GM18520 (cell line): ENCODE data around the gene ABL1.

ENCODE experiments used
- ATAC-seq: cut with Tn5 transposase; IDR thresholded peaks from one replicate; pipeline ENCODE4 v1.9.1; 2021; ENCODE audit not compliant: unreplicated experiment

Gene ABL1

GRCh38 chr9:130870491-130871381, 35.7 kb downstream of the ABL1 start:
- no peak for ATAC-seq

DNA sequence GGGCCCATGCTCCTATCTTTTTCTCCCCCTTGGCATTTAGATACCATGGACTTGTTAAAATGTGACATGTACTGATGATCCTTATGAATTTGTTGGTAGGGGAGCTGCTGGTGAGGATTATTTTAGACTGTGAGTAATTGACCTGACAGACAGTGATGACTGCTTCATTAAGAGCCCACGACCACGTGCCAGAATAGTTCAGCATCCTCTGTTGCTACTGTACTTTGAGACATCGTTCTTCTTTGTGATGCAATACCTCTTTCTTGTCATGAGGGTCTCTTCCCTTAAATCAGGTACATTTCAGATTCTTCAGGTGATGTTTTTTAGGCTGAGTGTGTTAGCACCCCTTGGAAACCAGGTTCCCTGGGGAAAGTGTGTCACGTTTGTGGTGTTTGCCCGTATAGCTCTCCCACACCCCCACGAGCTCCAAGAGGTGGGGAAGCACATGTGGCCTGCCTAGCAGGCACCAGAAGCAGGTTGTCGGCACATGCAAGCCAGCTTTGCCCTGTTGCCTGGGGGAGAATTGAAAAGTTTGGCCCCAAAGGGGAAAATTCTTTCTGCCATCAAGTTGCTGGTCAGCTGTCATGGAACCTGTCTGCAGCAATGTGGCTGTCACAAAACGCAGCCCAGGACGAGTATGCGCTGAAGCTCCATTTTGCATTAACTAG, 36.5 kb downstream of the ABL1 start:
- no peak for ATAC-seq

DNA sequence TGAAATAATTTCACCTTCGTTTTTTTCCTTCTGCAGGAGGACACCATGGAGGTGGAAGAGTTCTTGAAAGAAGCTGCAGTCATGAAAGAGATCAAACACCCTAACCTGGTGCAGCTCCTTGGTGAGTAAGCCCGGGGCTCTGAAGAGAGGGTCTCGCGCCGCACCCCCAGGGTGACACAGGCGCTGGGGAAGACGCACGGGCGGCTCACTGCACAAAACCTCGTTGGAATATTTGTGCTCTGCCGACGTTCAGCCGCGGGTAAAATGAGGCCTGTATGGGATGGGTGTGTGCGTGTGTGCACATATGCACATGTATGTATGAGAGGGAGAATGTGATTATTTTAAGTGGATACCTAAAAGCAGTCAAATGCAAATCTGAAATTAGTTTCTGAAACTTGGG, 37.0 kb downstream of the ABL1 start:
- no peak for ATAC-seq

GRCh38 chr9:130872508-130872907, 37.5 kb downstream of the ABL1 start:
- no peak for ATAC-seq

GRCh38 chr9:130872912-130873503, 38.0 kb downstream of the ABL1 start:
- no peak for ATAC-seq

- no peak for ATAC-seq
Measured at GRCh38 chr9:130873966-130874365, 38.9 kb downstream of the ABL1 start.

- ATAC-seq: no peak
Measured at GRCh38 chr9:130874783-130875182, 39.7 kb downstream of the ABL1 start.

DNA sequence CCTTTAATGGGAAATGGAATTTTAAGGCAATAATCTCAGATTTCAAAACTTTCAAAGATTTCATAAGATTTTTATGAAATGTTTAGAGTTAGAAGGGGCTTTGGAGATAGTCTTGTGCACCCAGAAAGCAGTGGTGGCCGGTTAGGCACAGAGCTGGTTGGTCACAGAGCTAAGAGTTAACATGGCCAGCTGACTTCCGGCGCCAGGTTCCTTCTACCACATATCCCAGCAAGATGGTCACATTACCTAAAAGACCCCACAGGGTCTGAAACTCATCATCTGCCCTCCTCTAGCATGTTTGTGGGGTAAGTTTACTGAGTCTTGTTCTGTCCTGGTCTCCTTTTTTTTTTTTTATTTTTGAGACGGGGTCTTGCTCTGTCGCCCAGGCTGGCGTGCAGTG, 42.2 kb downstream of the ABL1 start:
- no peak for ATAC-seq

DNA sequence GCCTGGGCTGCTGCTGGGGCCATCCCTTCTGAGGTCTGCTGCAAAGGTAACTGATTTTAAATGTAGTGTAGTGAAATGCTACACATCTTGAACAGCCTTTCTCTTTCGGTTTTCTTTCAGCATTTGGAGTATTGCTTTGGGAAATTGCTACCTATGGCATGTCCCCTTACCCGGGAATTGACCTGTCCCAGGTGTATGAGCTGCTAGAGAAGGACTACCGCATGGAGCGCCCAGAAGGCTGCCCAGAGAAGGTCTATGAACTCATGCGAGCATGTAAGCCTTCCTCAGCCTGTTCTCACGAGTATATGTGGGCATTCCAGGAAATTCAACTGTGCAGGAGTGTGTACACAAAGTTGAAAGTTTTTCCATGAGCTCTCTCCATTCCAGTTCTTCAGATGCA, 43.2 kb downstream of the ABL1 start:
- ATAC-seq: no peak

DNA sequence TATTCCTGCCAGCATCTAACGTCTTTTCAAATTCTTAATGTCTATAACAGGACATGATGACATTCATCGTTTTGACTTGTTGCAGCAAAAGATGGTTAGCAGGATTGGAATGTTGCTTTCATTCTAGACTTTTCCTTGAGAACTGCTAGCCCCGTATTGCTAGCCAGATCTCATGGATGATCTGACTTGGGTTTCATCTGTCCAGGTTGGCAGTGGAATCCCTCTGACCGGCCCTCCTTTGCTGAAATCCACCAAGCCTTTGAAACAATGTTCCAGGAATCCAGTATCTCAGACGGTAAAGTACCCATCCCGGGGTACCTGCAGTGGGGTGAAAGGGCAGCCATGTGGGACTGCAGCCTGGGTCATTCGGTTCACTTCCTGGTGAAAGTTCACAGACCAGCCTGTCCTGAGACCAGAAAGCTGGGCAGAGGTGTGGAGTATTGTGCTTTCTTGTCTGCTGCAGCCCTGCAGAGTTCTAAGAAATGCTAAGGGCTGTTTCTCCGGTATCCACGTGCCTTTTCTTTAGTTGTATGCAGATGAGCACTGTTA, 44.9 kb downstream of the ABL1 start:
- no peak for ATAC-seq

GRCh38 chr9:130880599-130881220, 45.7 kb downstream of the ABL1 start:
- no peak for ATAC-seq

DNA sequence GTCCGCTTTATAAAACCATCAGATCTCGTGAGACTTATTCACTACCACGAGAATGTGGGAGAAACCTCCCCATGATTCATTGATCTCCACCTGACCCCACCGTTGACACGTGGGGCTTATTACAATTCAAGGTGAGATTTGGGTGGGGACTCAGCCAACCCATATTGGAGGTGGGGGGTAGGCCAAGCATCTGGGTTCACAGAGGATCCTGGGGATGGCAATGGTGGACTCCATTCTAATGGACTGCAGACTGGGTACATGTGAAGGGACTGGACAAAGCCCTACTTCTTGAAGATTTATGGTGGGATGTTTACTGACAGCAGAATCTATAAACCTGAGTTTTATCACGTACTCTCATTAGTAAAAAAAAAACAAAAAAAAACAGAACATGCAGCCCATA, 46.5 kb downstream of the ABL1 start:
- no peak for ATAC-seq

GRCh38 chr9:130882696-130883225, 47.7 kb downstream of the ABL1 start:
- no peak for ATAC-seq

DNA sequence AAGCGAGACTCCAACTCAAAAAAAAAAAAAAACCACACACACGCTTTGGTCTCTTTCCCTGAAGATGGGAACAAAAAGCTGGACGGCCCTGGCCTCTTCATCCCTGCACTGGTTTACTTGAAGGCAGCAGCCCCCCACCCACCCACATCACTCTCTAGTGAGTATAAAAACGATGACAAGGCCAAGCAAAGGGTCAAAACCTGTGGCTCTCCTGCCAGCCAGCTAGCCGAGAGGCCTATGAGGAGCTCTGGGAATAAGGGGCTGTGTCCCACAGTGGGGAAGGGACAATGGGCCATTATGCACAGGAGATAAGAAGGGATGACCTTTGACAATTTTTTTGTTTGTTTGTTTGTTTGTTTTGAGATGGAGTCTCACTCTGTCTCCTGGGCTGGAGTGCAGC, 48.4 kb downstream of the ABL1 start:
- no peak for ATAC-seq

GRCh38 chr9:130884111-130884531, 49.1 kb downstream of the ABL1 start:
- ATAC-seq: no peak

GRCh38 chr9:130884542-130885483, 49.8 kb downstream of the ABL1 start:
- ATAC-seq: no peak

- ATAC-seq: no peak
Measured at GRCh38 chr9:130885484-130886375, 50.7 kb downstream of the ABL1 start.

- ATAC-seq: no peak
Measured at GRCh38 chr9:130886981-130887380, 51.9 kb downstream of the ABL1 start.
